Upper lobe of left lung (tissue), 6 donors: ENCODE results near the gene SCARB1. TPM values are rescaled to one million over a fixed set of nuclear protein-coding genes. Genes with fewer than 3 reads are reported as not detected.

Experiments
- ATAC-seq, 2 donors: fragments of 200-7000 bp; cut with Tn5 transposase; one replicate each; pipeline ENCODE4 v1.9.1; 2022; ENCODE audit warnings: mild to moderate bottlenecking in 2 of 2, moderate library complexity in 2 of 2; ENCODE audit not compliant: low FRiP score in 2 of 2
- DNase-seq, 2 donors: peaks; one replicate each; pipeline ENCODE4 v3.0.0-alpha.2; 2019 to 2020
- H3K27ac ChIP-seq, 4 donors: fragments of 200-600 bp; sonication (generic); one replicate each; pipeline ENCODE4 v1.5.1; 2016 to 2019
- H3K27me3 ChIP-seq, 4 donors: fragments of 200-600 bp; sonication (generic); one replicate each; pipeline ENCODE4 v1.5.1; 2017 to 2019
- H3K36me3 ChIP-seq, 4 donors: fragments of 200-600 bp; sonication (generic); one replicate each; pipeline ENCODE4 v1.5.1; 2016 to 2019
- H3K4me1 ChIP-seq, 4 donors: fragments of 200-600 bp; sonication (generic); one replicate each; pipeline ENCODE4 v1.5.1; 2018 to 2019
- H3K4me3 ChIP-seq, 4 donors: fragments of 200-600 bp; sonication (generic); one replicate each; pipeline ENCODE4 v1.5.1; 2017 to 2019; ENCODE audit warnings: mild to moderate bottlenecking in 2 of 4, moderate library complexity in 1 of 4
- H3K9me3 ChIP-seq, 4 donors: fragments of 200-600 bp; sonication (generic); one replicate each; pipeline ENCODE4 v1.5.1; 2018 to 2019
- EP300 ChIP-seq, 4 donors: sonication (generic); formaldehyde crosslinking; IDR thresholded peaks; one replicate each; pipeline ENCODE4 v1.5.1; 2017; ENCODE audit warnings: antibody characterized with exemption in 4 of 4, control low read depth in 2 of 4
- POLR2A ChIP-seq, 4 donors: fragments of 450-650 bp; IDR thresholded peaks; one replicate each; pipeline ENCODE4 v1.5.1; 2016 to 2017; ENCODE audit warnings: antibody characterized with exemption in 4 of 4, mild to moderate bottlenecking in 2 of 4
- POLR2AphosphoS5 ChIP-seq, 2 donors: sonication (generic); formaldehyde crosslinking; IDR thresholded peaks; one replicate each; pipeline ENCODE4 v1.5.1; 2017; ENCODE audit warnings: antibody characterized with exemption in 2 of 2
- WGBS, 2 donors: methylation state at CpG; one replicate each; pipeline ENCODE4 v1.1.5; 2017 to 2018; 5-methylcytosine and 5-hydroxymethylcytosine counted together
- total RNA-seq, 6 donors: library from RNA; depleted of rRNA in 4 of 6; stranded (reverse); fragments of >200 nt in 4 of 6; gene quantifications; one replicate each; pipeline versions ENCODE4 v1.1.0 to v1.2.1, GENCODE V29; 2016 to 2021
- TF ChIP-seq, protein P1 (sequence below), 6 experiments: fragments of 450-650 bp in 4 of 6; fragments of 200-600 bp in 2 of 6; sonication (generic) in 2 of 6; IDR thresholded peaks; one replicate each; pipeline ENCODE4 v1.5.1; 2016 to 2019; ENCODE audit warnings: antibody characterized with exemption in 6 of 6
- donor health status: DM: no; HTN: no; CAD: no; lungs with moderate emphysema.
- donor health status: DM: no; HTN: yes; CAD: no; lungs with severe emphysema.

The SCARB1 gene
- total RNA-seq, 6 donors from 2014 or later: 10.0 to 51.3 (median 22.5) TPM

DNA sequence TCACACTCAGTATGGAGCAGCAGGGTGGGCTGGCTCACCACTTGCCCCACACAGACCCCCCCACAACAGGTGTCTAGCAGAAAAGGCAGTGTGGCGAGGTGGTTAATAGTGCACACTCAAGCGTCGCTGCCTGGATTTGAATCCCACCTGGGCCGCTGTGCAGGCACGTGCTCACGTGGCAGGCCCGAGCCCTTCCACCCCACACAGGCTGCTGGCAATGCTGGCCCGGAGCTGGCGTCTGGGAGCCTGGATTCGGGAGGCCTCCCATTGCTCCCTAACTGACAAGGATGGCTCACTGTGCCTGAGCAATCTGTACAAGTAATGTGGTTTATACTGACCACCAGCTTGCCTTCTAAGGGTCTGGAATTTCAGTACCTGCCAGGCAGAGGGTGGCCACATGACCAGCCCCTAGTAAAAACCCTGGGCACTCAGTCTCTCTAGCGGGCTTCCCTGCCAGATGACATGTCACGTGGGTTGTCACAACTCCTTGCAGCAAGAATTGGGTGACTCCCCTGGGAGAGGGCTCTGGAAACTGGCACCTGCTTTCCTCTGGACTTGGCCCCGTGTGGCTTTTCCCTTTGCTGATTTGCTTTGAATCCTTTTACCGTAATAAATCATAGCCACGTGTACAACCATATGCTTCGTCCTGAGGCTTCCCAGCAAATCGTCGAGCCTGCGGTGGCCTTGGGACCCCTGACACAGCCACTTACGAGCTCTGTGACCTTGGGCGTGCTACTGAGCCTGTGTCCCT, 72.8 kb downstream of the SCARB1 start:
- Histone ChIP-seq H3K27ac (no peak overlapping the region), H3K4me1 (peaks cover 0 to 6% (median 0%) of the 10 kb centered on the region in 4 donors), H3K36me3 (peaks cover 0 to 10% (median 0%) of the 10 kb centered on the region in 4 donors), H3K9me3 (no peaks in the 10 kb centered on the region), H3K27me3 (no peaks in the 10 kb centered on the region), H3K4me3 (no peak overlapping the region)
- TF ChIP-seq, protein P1, sequence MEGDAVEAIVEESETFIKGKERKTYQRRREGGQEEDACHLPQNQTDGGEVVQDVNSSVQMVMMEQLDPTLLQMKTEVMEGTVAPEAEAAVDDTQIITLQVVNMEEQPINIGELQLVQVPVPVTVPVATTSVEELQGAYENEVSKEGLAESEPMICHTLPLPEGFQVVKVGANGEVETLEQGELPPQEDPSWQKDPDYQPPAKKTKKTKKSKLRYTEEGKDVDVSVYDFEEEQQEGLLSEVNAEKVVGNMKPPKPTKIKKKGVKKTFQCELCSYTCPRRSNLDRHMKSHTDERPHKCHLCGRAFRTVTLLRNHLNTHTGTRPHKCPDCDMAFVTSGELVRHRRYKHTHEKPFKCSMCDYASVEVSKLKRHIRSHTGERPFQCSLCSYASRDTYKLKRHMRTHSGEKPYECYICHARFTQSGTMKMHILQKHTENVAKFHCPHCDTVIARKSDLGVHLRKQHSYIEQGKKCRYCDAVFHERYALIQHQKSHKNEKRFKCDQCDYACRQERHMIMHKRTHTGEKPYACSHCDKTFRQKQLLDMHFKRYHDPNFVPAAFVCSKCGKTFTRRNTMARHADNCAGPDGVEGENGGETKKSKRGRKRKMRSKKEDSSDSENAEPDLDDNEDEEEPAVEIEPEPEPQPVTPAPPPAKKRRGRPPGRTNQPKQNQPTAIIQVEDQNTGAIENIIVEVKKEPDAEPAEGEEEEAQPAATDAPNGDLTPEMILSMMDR (IDR thresholded peaks at IDR 0.05): no peak
- TF ChIP-seq POLR2AphosphoS5 (IDR thresholded peaks at IDR 0.05) (no peak), EP300 (IDR thresholded peaks at IDR 0.05) (no peak), POLR2A (IDR thresholded peaks at IDR 0.05) (no peak)
- 93 to 96% methylated on average over 15 to 20 of the region's 21 CpGs for WGBS, 2 donors
- ATAC-seq (no peak), DNase-seq (peak in 1 of 2 donors; percentile 55)

DNA sequence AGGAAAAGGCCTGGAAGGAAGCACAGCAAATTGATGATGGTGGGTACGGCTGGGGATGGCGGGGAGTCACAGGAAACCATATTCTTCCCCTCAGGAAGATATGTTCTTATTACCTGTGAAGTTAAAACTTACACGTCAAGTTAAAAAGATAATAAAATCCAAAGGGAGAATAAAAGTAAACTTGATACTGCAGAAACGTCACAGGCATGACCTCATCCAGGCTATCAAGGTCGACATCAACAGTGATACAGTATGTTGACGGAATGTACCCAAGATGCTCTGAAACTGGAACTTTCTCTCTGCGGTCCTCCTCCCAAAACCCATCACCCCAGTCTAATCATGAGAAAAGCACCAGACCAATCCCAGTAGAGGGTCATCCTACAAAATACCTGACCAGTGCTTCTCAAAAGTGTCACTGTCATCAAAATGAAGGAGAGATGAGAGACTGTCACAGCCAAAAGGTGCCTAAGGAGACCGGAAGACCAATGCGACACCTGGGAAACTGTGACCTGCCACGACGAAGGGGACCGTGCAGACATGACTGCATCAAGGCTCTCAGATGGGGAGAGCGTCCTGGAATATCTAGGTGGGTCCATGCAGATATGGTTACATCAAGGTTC, 74.6 kb downstream of the SCARB1 start:
- 91 to 95% methylated on average over 13 of the region's 13 CpGs for WGBS, 2 donors
- DNase-seq (no peak), ATAC-seq (no peak)
- TF ChIP-seq POLR2AphosphoS5 (IDR thresholded peaks at IDR 0.05) (no peak), EP300 (IDR thresholded peaks at IDR 0.05) (no peak)
- Histone ChIP-seq H3K36me3 (peaks cover 0 to 16% (median 1%) of the 10 kb centered on the region in 4 donors), H3K4me3 (no peak overlapping the region), H3K9me3 (no peaks in the 10 kb centered on the region), H3K27ac (no peak overlapping the region), H3K27me3 (no peaks in the 10 kb centered on the region), H3K4me1 (peaks cover 0 to 6% (median 0%) of the 10 kb centered on the region in 4 donors)

DNA sequence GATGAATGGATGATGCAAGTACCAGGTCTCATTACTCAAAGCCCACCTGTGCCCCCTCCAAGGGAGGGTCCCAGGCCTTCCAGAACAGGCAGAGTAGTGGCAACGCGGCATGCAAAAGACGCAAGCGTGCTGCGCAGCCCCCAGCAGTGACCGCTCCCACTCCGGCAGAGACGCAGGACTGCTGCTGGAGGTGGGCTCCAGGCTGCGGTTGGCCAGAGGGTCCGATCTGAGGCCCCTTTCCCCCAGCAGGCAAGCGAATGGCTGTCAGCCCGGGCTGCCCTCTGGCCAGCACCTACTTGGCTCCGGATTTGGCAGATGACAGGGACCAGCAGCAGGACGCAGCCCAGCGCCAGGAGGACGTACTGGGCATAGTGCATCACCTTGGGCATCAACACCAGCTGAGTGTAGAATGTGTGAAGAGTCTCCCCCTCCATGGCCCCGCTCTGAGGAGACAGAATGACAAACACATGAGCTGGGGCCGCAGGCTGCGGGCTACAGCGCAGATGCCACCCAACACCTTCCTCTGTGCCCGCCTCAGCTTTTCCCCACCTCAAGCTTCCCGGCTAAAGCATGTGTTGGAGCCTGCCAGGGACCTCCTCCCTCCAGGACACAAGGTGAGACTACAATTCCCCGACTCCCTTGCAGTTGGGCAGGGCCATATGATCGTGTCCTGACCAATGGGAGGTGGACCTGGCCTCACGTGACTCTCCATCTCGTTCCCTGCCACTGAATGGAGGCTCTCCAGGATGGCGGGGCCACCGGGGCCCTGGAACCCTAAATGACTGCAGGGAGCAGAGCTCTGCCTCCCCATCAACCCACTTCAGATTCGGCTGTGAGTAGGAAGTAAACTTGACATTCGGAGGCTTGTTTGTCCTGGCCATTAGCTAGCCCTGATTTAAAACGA, 77.4 kb downstream of the SCARB1 start:
- Histone ChIP-seq H3K4me1 (peaks cover 0 to 6% (median 0%) of the 10 kb centered on the region in 4 donors), H3K4me3 (peak overlapping the region in 3 of 4 donors; percentile 26 to 47 (median 42)), H3K9me3 (no peaks in the 10 kb centered on the region), H3K27ac (no peak overlapping the region), H3K27me3 (no peaks in the 10 kb centered on the region), H3K36me3 (peaks cover 0 to 18% (median 1%) of the 10 kb centered on the region in 4 donors)
- DNase-seq: peak in 1 of 2 donors; percentile 92
- 57 to 82% methylated on average over 15 to 31 of the region's 31 CpGs for WGBS, 2 donors
- peak; percentile 92 to 93 for ATAC-seq
- TF ChIP-seq EP300 (IDR thresholded peaks at IDR 0.05) (no peak), POLR2AphosphoS5 (IDR thresholded peaks at IDR 0.05) (no peak), POLR2A (IDR thresholded peaks at IDR 0.05) (no peak)
- TF ChIP-seq, protein P1 (IDR thresholded peaks at IDR 0.05): no peak

DNA sequence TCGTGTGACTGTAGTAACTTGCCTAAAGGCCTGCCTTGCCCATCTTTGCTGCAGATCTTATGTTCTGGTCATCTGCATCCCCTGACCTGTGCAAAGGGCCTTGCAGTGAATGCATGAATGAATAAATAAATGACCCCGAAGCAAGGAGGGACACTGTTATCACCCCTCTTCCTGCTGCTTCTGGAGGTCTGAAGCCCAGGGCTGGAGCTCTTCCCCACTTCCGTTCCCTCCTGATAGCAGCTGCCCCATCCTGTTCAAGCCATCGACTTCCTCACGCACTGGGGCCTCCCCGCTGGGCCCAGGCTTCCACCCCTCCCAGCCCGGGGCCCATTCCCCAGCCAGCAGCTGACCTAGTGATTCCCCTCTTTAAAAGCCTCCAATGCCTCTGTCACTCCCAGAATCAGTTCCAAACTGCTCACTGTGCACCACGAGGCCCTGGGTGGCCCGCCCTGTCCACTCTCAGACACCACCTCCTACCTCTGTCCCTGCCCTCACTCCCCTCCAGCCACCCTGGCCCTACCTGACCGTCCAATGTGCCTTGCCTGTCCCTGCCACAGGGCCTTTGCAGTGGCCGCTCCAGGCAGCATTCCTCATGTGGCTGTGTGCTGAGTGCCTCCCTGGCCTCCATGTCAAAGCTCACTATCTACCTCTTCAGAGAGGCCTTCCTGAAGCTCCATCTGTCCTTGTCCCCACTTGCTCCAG, 78.6 kb downstream of the SCARB1 start:
- ATAC-seq (peak in 1 of 2 donors; percentile 45), DNase-seq (peak in 1 of 2 donors; percentile 56)
- no peaks in the 10 kb centered on the region for H3K27me3 ChIP-seq
- no peaks in the 10 kb centered on the region for H3K9me3 ChIP-seq
- no peak overlapping the region for H3K27ac ChIP-seq
- WGBS, 2 donors: 88 to 90% methylated on average over 10 to 11 of the region's 11 CpGs
- no peak overlapping the region for H3K4me3 ChIP-seq
- TF ChIP-seq POLR2A (IDR thresholded peaks at IDR 0.05) (no peak), POLR2AphosphoS5 (IDR thresholded peaks at IDR 0.05) (no peak), EP300 (IDR thresholded peaks at IDR 0.05) (no peak)
- TF ChIP-seq, protein P1 (IDR thresholded peaks at IDR 0.05): no peak
- H3K4me1 ChIP-seq: peaks cover 0 to 6% (median 0%) of the 10 kb centered on the region in 4 donors
- peaks cover 0 to 15% (median 1%) of the 10 kb centered on the region in 4 donors for H3K36me3 ChIP-seq
